Stimulated activated CD4-positive, alpha-beta T cell treated with anti-CD3 and anti-CD28 coated beads, Interleukin-1b, Interleukin-23, amount 100 ng/mL, for 4 hours (primary cell): ENCODE data around the gene UCHL5.
"Not testable (repeated sequence)": the region's sequence is repeated elsewhere in the genome, so short reads cannot be mapped to it uniquely, and the experiment has no call there.

Experiments
- DNase-seq, 2 donors: peaks; one replicate each; pipeline ENCODE4 v3.0.0-alpha.2; 2020; ENCODE audit warnings: low read depth in 2 of 2

The UCHL5 gene

GRCh38 chr1:193065954-193066353 lies 6.8 kb upstream of the UCHL5 start:
- no peak for DNase-seq

GRCh38 chr1:193062698-193063463 lies 3.7 kb upstream of the UCHL5 start:
- DNase-seq: no peak

DNA sequence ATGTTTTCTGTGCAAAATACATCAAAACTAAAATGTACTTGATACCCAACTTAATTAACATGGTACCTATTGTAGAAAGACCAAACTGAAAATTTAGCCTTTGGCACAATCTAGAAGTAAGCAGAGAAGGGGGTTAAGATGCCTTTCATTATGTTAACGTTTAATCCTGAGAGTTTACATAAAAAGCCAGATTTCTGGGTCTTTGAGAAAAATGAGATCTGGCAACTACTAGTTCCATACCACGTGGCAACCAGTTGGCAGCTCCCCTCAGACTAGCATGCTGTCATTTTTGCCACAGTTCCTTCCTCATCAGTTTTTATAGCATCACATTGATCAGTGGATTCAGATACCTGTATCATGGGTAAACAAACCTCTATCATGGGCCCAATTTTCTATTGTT lies 1.8 kb upstream of the UCHL5 start:
- DNase-seq: no peak

GRCh38 chr1:193060406-193060805 lies 1.2 kb upstream of the UCHL5 start:
- DNase-seq: no peak

GRCh38 chr1:193060115-193060403 lies 899 bp upstream of the UCHL5 start:
- DNase-seq: no peak

DNA sequence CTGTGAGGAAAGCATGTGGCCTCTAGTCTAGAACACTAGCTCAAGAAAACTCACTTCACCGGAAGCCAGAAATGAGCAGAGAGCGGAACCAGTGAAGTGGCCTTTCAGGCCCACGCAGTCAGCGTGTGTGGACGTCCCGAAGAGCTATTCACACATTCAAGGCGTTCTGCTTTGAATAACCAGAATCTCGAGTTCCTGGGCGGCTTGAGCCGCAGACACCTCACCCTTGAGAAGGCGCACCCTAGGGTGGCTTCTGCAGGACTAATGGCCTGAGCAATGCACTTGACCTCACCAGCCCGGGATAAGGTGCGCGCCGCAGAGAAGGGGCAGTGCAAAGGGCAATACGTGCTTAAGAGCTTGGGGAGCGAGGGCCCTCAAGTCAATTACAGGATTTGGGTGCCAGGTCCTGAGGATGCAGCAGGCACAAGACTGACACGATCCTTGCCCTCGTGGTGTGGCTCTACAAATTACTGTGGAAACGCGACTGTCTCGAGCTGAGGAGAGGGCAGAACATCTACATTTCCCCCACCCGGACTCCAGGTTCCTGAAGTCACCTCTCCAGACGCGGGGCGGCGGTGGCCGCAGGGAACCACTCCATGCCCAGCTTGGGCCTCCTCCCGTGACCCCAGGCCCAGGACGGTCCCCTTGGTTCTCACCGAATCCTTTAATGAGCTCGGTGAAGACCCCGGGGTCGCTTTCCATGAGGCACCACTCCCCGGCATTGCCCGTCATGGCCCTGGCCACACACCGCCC lies 455 bp downstream of the UCHL5 start:
- DNase-seq: peak; percentile 30 to 47

DNA sequence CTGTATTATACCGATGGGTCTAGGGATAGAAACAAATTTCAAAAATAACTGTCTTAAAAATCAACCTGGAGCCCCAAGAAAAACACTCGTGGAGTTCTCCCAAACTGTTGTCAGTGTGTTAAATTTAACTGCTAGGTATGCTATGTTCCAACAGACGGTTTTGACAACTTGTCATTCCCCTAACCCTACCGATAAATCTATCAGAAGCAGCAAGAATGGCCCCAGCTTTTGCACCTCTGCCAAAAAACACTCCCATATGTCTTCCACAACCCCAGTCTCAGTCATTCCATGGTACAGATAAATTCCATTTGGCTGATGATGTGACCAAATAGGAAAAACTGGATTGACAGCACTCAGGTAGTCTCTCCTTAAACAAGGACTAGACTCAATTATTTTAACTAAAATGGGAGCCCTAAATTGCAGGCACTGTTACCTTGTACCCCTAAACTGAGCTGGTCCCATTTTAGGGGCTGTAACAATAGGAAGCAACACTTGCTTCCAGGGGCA lies 4.9 kb downstream of the UCHL5 start:
- no peak for DNase-seq

DNA sequence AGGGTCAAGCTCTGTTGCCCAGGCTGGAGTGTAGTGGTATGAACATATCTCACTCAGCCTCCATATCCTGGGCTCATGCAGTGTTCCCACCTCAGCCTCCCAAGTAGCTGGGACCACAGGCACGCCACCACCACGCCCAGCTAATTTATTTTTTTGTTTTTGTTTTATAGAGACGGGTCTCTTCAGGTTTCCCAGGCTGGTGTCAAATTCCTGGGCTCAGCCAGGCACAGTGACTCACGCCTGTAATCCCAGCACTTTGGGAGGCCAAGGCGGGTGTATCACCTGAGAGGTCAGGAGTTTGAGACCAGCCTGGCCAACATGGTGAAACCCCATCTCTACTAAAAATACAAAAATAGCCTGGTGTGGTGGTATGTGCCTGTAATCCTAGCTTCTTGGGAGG lies 10.2 kb downstream of the UCHL5 start:
- DNase-seq: not testable (repeated sequence)

GRCh38 chr1:193042766-193043691 lies 16.1 kb downstream of the UCHL5 start:
- no peak for DNase-seq

GRCh38 chr1:193040011-193040410 lies 19.1 kb downstream of the UCHL5 start:
- no peak for DNase-seq

- no peak for DNase-seq
Measured at GRCh38 chr1:193036337-193037047, 22.7 kb downstream of the UCHL5 start.

- DNase-seq: no peak
Measured at GRCh38 chr1:193033610-193034009, 25.6 kb downstream of the UCHL5 start.

DNA sequence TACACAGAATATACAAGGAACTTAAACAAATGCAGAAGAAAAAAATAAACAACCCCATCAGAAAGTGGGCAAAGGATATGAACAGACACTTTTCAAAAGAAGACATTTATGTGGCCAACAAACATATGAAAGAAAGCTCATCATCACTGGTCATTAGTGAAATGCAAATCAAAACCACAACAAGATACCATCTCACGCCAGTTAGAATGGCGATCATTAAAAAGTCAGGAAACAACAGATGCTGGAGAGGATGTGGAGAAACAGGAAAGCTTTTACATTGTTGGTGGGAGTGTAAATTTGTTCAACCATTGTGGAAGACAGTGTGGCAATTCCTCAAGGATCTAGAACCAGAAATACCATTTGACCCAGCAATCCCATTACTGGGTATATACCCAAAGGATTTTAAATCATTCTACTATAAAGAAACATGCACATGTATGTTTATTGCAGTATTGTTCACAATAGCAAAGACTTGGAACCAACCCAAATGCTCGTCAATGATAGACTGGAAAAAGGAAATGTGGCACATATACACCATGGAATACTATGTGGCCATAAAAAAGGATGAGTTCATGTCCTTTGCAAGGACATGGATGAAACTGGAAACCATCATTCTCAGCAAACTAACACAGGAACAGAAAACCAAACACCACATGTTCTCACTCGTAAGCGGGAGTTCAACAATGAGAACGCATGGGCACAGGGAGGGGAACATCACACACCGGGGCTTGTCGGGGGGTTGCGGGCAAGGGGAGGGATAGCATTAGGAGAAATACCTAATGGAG lies 26.3 kb downstream of the UCHL5 start:
- DNase-seq: not testable (repeated sequence)

DNA sequence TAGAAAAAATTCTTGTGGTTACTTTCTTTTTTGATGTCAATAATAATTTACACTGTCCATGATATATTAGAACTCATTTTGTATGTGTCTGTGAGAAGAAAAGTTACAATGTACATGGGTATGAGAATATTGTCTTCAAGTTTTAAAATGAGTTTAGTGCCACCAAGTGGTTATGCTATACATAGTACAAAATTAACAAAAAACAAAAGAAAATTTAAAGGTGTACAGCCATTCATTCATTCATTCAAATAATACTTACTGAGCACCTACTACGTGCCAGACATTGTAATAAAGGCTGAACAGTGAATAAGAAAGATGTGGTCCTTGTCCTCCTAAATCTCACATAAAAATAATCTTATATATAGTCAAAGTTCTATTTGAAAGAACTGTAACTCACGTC lies 27.7 kb downstream of the UCHL5 start:
- DNase-seq: no peak

DNA sequence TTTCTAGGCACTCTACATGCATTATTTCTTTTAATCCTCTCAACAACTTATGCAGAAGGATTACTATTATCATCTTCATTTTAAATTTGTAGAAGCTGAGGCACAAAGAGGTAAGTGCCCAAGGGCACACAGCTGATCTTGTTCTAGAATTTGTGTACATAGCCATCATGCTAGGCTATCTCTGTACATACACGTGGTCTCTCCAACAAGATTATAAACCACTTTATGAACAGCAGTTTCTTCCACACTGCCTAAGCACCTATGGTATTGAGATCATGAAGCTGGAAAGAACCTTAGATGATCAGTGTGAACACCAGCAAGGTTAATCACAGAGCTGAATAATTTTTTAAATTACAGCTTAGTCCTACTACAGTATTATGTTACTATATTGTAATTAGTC lies 28.9 kb downstream of the UCHL5 start:
- DNase-seq: no peak

- DNase-seq: no peak
Measured at GRCh38 chr1:193025218-193025617, 33.9 kb downstream of the UCHL5 start.

GRCh38 chr1:193019442-193020026 lies 39.6 kb downstream of the UCHL5 start:
- DNase-seq: peak in 1 of 2 donors; percentile 1

- no peak for DNase-seq
Measured at GRCh38 chr1:193016788-193017187, 42.4 kb downstream of the UCHL5 start.

DNA sequence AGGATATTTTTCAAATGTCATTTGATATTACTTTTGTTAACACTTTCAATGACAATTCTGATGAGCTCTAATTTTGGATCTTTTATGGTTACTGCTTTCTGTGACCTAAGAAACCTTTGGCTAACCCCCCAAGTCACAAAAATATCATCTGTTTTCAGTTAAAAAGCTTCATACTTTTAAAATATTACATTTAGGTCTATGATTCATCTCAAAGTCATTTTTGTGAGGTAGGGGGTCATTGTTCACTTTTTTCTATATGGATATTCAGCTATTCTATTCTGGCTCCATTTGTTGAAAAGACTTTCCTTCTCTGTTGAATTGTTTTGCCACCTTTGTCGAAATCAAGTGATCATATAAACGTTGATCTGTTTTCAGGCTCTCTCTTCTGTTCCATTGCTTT lies 44.8 kb downstream of the UCHL5 start:
- DNase-seq: no peak

- no peak for DNase-seq
Measured at GRCh38 chr1:193013707-193014106, 45.5 kb downstream of the UCHL5 start.
